K562 (cell line): ENCODE data around the gene AUNIP. TPM values are rescaled to one million over a fixed set of nuclear protein-coding genes. Genes with fewer than 3 reads are reported as not detected.

Experiments
- ATAC-seq: fragments of 200-7000 bp; cut with Tn5 transposase; 3 replicates; pipeline ENCODE4 v1.9.1; 2020; ENCODE audit warnings: moderate library complexity
- BruUV-seq: library from RNA; stranded (reverse); fragments of 400-500 nt; replicated peaks from 2 replicates; lab custom pipeline; 2021; lab: Mats Ljungman, UMichigan
- CTCF ChIA-PET: fragments of 300-600 bp; formaldehyde crosslinking; extraction: SDS; loops from one replicate; lab custom pipeline; 2021; ENCODE audit warnings: low intra/inter-chr PET ratio; lab: Yijun Ruan, JAX
- POLR2A ChIA-PET: fragments of 300-600, 350-650 bp; sonication (Branson Sonifier 250); formaldehyde crosslinking; extraction: SDS; loops from one replicate; lab custom pipeline; 2021; ENCODE audit warnings: antibody characterized with exemption, inconsistent platforms; lab: Yijun Ruan, JAX
- DNase-seq, 4 experiments: peaks; one replicate each; pipeline versions ENCODE4 v3.0.0 to v3.0.0-alpha.2; 2011 to 2018; ENCODE audit warnings: low spot score in 3 of 4, mixed read lengths in 3 of 4; ENCODE audit errors: extremely low read depth in 1 of 4
- FAIRE-seq: peaks from 2 replicates; lab custom pipeline; 2011; peaks lifted over from hg19 to GRCh38; lab: Jason Lieb, UNC
- H2AFZ ChIP-seq: 2 replicates; pipeline ENCODE4 v1.6.0; 2011; ENCODE audit warnings: low read depth, low read length, control low read depth, inconsistent platforms
- H3K27ac ChIP-seq: fragments of 200-600 bp; 3 replicates; pipeline ENCODE4 v1.8.0; 2011; ENCODE audit warnings: low read depth, mild to moderate bottlenecking, control low read depth, inconsistent platforms, low read length, moderate library complexity, mixed read lengths; ENCODE audit errors: extremely low read depth
- H3K27me3 ChIP-seq, 2 experiments: fragments of 300-600 bp in 1 of 2; 2 replicates in 1 of 2; 3 replicates in 1 of 2; pipeline versions ENCODE4 v1.6.0 to v1.8.0; 2011; ENCODE audit warnings: inconsistent platforms in 2 of 2, low read length in 2 of 2, mild to moderate bottlenecking in 1 of 2, mixed read lengths in 1 of 2, moderate library complexity in 1 of 2; ENCODE audit not compliant: control insufficient read depth in 2 of 2, insufficient read depth in 2 of 2
- H3K36me3 ChIP-seq: fragments of 300-600 bp; 3 replicates; pipeline ENCODE4 v1.8.0; 2011; ENCODE audit warnings: mild to moderate bottlenecking, low read length, inconsistent platforms; ENCODE audit not compliant: control insufficient read depth, insufficient read depth
- H3K4me1 ChIP-seq, 2 experiments: fragments of 200-600 bp in 1 of 2; replicated peaks in 1 of 2; 2 replicates in 1 of 2; 3 replicates in 1 of 2; pipeline versions ENCODE4 v1.5.1 to v1.8.0; 2011; ENCODE audit warnings: inconsistent platforms in 2 of 2, low read length in 2 of 2, mild to moderate bottlenecking in 1 of 2, mixed read lengths in 1 of 2, moderate library complexity in 1 of 2; ENCODE audit not compliant: control insufficient read depth in 2 of 2, insufficient read depth in 2 of 2
- H3K4me2 ChIP-seq: 2 replicates; pipeline ENCODE4 v1.6.1; 2011; ENCODE audit warnings: low read length, control low read depth, inconsistent platforms, mixed read lengths; ENCODE audit not compliant: insufficient read depth
- H3K4me3 ChIP-seq: fragments of 200-600 bp; sonication (generic), shearing (Covaris generic); 2 replicates; pipeline ENCODE4 v1.5.1; 2016; ENCODE audit warnings: control low read depth, inconsistent platforms
- H3K79me2 ChIP-seq: fragments of 200-600 bp; 3 replicates; pipeline ENCODE4 v1.8.0; 2011; ENCODE audit warnings: low read length, inconsistent platforms; ENCODE audit not compliant: control insufficient read depth, insufficient read depth
- H3K9ac ChIP-seq, 2 experiments: 2 replicates each; pipeline versions ENCODE4 v1.6.0 to v1.6.1; 2011; ENCODE audit warnings: low read depth in 2 of 2, low read length in 2 of 2, control low read depth in 1 of 2, inconsistent platforms in 1 of 2, mild to moderate bottlenecking in 1 of 2, mixed read lengths in 1 of 2; ENCODE audit not compliant: insufficient read depth in 1 of 2
- H3K9me1 ChIP-seq: one replicate; pipeline ENCODE4 v1.6.0; 2011; ENCODE audit warnings: inconsistent platforms, mild to moderate bottlenecking, low read length, moderate library complexity; ENCODE audit not compliant: control insufficient read depth, insufficient read depth
- H3K9me3 ChIP-seq: replicated peaks from 2 replicates; pipeline ENCODE4 v1.5.1; 2011; ENCODE audit warnings: low read depth, low read length, inconsistent platforms; ENCODE audit not compliant: control insufficient read depth, insufficient read depth
- H4K20me1 ChIP-seq: replicated peaks from 2 replicates; pipeline ENCODE4 v1.6.1; 2011; ENCODE audit warnings: low read length, inconsistent platforms, mixed read lengths; ENCODE audit not compliant: control insufficient read depth, insufficient read depth
- ELF2 ChIP-seq: fragments of 250-450 bp; sonication (Bioruptor Pico); IDR thresholded peaks from 2 replicates; pipeline ENCODE4 v1.5.0; 2021; ENCODE audit warnings: mild to moderate bottlenecking
- HSF4 ChIP-seq: fragments of 250-450 bp; sonication (Bioruptor Pico); IDR thresholded peaks from 2 replicates; pipeline ENCODE4 v2.1.2; 2022; ENCODE audit warnings: mild to moderate bottlenecking, moderate library complexity, borderline replicate concordance
- MEIS2 ChIP-seq: fragments of 450-650 bp; IDR thresholded peaks from 2 replicates; pipeline ENCODE4 v1.6.1; 2014; ENCODE audit warnings: mild to moderate bottlenecking; ENCODE audit not compliant: partially characterized antibody
- MYC ChIP-seq, 2 experiments: fragments of 250-450 bp in 1 of 2; sonication (Bioruptor Pico) in 1 of 2; IDR thresholded peaks; 2 replicates each; pipeline versions ENCODE4 v1.5.1 to v1.6.1; 2012 to 2021; ENCODE audit warnings: low read depth in 2 of 2, borderline replicate concordance in 1 of 2, improper control_type of control experiment in 1 of 2, low read length in 1 of 2, mild to moderate bottlenecking in 1 of 2, moderate library complexity in 1 of 2
- WGBS: fragments of 100-300 bp; shearing (Covaris generic); methylation state at CpG from one replicate; pipeline ENCODE4 v1.1.6; 2016; ENCODE audit warnings: low coverage, mixed read lengths; ENCODE audit not compliant: insufficient coverage; ENCODE audit errors: missing lambda C conversion rate; 5-methylcytosine and 5-hydroxymethylcytosine counted together
- in situ Hi-C: fragments of 300-500 bp; cut with MboI; formaldehyde crosslinking; loops from 4 replicates; pipeline ENCODE4 v1.15.0; 2018; ENCODE audit warnings: inconsistent platforms, mixed read lengths
- intact Hi-C: fragments of 100-400 bp; cut with micrococcal nuclease; formaldehyde crosslinking; loops from 2 replicates; pipeline ENCODE4 v1.14.2; 2022
- polyA plus RNA-seq, 8 experiments: library from polyadenylated mRNA; depleted of rRNA in 4 of 8; stranded (reverse) in 5 of 8; unstranded in 3 of 8; fragments of >200 nt; fragmentation: Nextera tagmentation in 2 of 8; fragmentation: Illumina TruSeq in 1 of 8; extraction: Ambion mirVana in 2 of 8; extraction: Trizol in 1 of 8; gene quantifications; 2 replicates each; pipeline versions ENCODE4 v1.2.1 to v1.2.3, GENCODE V29; 2011 to 2014; ENCODE audit warnings: inconsistent platforms in 1 of 8, missing spikeins in 1 of 8
- total RNA-seq, 7 experiments: library from RNA; depleted of rRNA in 6 of 7; stranded (reverse); fragments of >200 nt in 6 of 7; fragmentation: Illumina TruSeq in 2 of 7; extraction: Trizol in 2 of 7; gene quantifications; 2 replicates each; pipeline versions ENCODE4 v1.2.1 to v1.2.3, GENCODE V29; 2011 to 2021; ENCODE audit warnings: low replicate concordance in 1 of 7
- TF ChIP-seq, protein P1 (sequence below): fragments of 450-650 bp; formaldehyde crosslinking; IDR thresholded peaks from 2 replicates; pipeline ENCODE4 v1.4.0; 2020; ENCODE audit warnings: mild to moderate bottlenecking, moderate library complexity
- TF ChIP-seq, protein P2 (sequence below), 2 experiments: IDR thresholded peaks in 1 of 2; conservative IDR thresholded peaks in 1 of 2; 2 replicates each; pipeline ENCODE4 v1.6.1; 2016; ENCODE audit warnings: low read depth in 2 of 2, mild to moderate bottlenecking in 1 of 2, missing compliant biosample characterization in 1 of 2, missing genetic modification characterization in 1 of 2, moderate library complexity in 1 of 2
- TF ChIP-seq, protein P3 (sequence below): sonication (generic); formaldehyde crosslinking; IDR thresholded peaks from 2 replicates; pipeline ENCODE4 v1.8.0; 2022; ENCODE audit warnings: mild to moderate bottlenecking, missing genetic modification reagents
- TF ChIP-seq, protein P4 (sequence below): fragments of 450-650 bp; IDR thresholded peaks from 2 replicates; pipeline ENCODE4 v1.6.1; 2016

Gene AUNIP
- total and polyA plus RNA-seq, 9 of the 15 experiments (the other 6 are each of a cell fraction or from before 2014, with no cell fraction given): 12.1 to 53.8 (median 47.1) TPM

DNA sequence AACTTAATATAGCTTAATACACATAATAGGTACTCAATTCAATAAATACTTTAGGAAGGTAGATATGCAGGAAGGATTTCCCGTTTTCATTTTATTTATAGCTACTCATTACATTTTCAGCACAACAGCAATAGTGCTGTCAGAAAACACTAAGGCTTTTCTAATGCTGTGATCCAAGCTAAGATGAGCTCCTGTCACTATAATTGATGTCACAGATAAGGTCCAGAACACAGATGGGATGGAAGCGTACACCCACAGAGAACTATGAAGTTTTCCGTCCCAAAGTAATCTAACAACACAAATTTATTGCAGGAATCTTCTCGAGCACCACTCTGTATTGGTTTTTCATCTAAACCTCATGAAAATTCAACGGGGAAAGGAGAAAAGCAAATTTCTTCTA, 13.6 kb downstream of the AUNIP start:
- H2AFZ ChIP-seq: no peak overlapping the region
- H3K9me3 ChIP-seq: no peaks in the 10 kb centered on the region
- H3K27ac ChIP-seq: no peak overlapping the region
- H3K4me1 ChIP-seq: peaks cover 0 to 18% of the 10 kb centered on the region in 2 experiments; a peak in 3 of 5 replicates
- DNase-seq (no peak), FAIRE-seq (no peak), ATAC-seq (no peak)
- POLR2A ChIA-PET: interaction anchor here (0.6 to 10.8 kb wide), 9 partner anchors 9 to 528 kb away, joined by 3 to 108 read pairs (median 4); partner anchors contain the start of genes AUNIP, MTFR1L and PAQR7
- in situ Hi-C loops: no loop called here
- intact Hi-C loops: no loop called here
- H4K20me1 ChIP-seq: peaks cover 9% of the 10 kb centered on the region; the same call in 1 of the 2 replicates
- H3K9me1 ChIP-seq: no peaks in the 10 kb centered on the region
- H3K27me3 ChIP-seq: no peaks in the 10 kb centered on the region
- TF ChIP-seq MYC (IDR thresholded peaks at IDR 0.05; ENCODE audit: low read depth, low read length) (no peak), MYC (CRISPR knock-in tag; IDR thresholded peaks at IDR 0.05; ENCODE audit: borderline replicate concordance, low read depth) (no peak), HSF4 (no peak), ELF2 (CRISPR knock-in tag) (no peak), MEIS2 (peak; percentile 59)
- TF ChIP-seq, protein P1, sequence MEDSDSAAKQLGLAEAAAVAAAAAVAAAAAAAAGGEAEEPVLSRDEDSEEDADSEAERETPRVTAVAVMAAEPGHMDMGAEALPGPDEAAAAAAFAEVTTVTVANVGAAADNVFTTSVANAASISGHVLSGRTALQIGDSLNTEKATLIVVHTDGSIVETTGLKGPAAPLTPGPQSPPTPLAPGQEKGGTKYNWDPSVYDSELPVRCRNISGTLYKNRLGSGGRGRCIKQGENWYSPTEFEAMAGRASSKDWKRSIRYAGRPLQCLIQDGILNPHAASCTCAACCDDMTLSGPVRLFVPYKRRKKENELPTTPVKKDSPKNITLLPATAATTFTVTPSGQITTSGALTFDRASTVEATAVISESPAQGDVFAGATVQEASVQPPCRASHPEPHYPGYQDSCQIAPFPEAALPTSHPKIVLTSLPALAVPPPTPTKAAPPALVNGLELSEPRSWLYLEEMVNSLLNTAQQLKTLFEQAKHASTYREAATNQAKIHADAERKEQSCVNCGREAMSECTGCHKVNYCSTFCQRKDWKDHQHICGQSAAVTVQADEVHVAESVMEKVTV (CRISPR knock-in tag): no peak
- TF ChIP-seq, protein P2, sequence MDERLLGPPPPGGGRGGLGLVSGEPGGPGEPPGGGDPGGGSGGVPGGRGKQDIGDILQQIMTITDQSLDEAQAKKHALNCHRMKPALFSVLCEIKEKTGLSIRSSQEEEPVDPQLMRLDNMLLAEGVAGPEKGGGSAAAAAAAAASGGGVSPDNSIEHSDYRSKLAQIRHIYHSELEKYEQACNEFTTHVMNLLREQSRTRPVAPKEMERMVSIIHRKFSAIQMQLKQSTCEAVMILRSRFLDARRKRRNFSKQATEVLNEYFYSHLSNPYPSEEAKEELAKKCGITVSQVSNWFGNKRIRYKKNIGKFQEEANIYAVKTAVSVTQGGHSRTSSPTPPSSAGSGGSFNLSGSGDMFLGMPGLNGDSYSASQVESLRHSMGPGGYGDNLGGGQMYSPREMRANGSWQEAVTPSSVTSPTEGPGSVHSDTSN (CRISPR knock-in tag; IDR thresholded peaks at IDR 0.05; ENCODE audit: low read depth): no peak
- TF ChIP-seq, protein P2 (tag; conservative IDR thresholded peaks at IDR 0.05; ENCODE audit: low read depth): peak; percentile 59
- TF ChIP-seq, protein P3, sequence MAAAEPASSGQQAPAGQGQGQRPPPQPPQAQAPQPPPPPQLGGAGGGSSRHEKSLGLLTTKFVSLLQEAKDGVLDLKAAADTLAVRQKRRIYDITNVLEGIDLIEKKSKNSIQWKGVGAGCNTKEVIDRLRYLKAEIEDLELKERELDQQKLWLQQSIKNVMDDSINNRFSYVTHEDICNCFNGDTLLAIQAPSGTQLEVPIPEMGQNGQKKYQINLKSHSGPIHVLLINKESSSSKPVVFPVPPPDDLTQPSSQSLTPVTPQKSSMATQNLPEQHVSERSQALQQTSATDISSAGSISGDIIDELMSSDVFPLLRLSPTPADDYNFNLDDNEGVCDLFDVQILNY (CRISPR knock-in tag): no peak
- TF ChIP-seq, protein P4, sequence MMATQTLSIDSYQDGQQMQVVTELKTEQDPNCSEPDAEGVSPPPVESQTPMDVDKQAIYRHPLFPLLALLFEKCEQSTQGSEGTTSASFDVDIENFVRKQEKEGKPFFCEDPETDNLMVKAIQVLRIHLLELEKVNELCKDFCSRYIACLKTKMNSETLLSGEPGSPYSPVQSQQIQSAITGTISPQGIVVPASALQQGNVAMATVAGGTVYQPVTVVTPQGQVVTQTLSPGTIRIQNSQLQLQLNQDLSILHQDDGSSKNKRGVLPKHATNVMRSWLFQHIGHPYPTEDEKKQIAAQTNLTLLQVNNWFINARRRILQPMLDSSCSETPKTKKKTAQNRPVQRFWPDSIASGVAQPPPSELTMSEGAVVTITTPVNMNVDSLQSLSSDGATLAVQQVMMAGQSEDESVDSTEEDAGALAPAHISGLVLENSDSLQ: peak; percentile 18; the same call in 1 of the 2 replicates
- peaks cover 88% of the 10 kb centered on the region for H3K79me2 ChIP-seq
- H3K4me3 ChIP-seq: no peak overlapping the region
- 53% methylated on average over 5 of the region's 5 CpGs for WGBS
- no peak overlapping the region for H3K9ac ChIP-seq
- CTCF ChIA-PET: no interaction called here
- peaks cover 44% of the 10 kb centered on the region for H3K36me3 ChIP-seq
- no peak overlapping the region for H3K4me2 ChIP-seq
- no TSS peak for BruUV-seq
